Fibroblast of mammary gland (primary cell): ENCODE results near the gene IFT122.

Experiments used
- DNase-seq: peaks from one replicate; pipeline ENCODE4 v3.0.0-alpha.2; 2010; ENCODE audit warnings: low read depth
- H3K4me3 ChIP-seq: 2 replicates; pipeline ENCODE4 v1.5.1; 2011; ENCODE audit warnings: low read depth, mild to moderate bottlenecking, low read length, moderate library complexity; ENCODE audit not compliant: control insufficient read depth
- CTCF ChIP-seq: conservative IDR thresholded peaks from 2 replicates; pipeline ENCODE4 v1.5.1; 2011; ENCODE audit warnings: low read depth, low read length, inconsistent platforms; ENCODE audit not compliant: control insufficient read depth, insufficient read depth

Gene IFT122

GRCh38 chr3:129534428-129535027, 94.5 kb downstream of the IFT122 start:
- no peak for DNase-seq
- no peak for TF ChIP-seq CTCF
- H3K4me3 ChIP-seq, result no peak overlapping the region

- no peak for TF ChIP-seq CTCF
- no peak for DNase-seq
- no peak overlapping the region for H3K4me3 ChIP-seq
Measured at GRCh38 chr3:129535075-129535474, 95.1 kb downstream of the IFT122 start.

- no peak overlapping the region for H3K4me3 ChIP-seq
- DNase-seq, result no peak
- no peak for TF ChIP-seq CTCF
Measured at GRCh38 chr3:129536374-129536667, 96.3 kb downstream of the IFT122 start.

- DNase-seq, result no peak
- no peak for TF ChIP-seq CTCF
- no peak overlapping the region for H3K4me3 ChIP-seq
Measured at GRCh38 chr3:129536804-129537203, 96.8 kb downstream of the IFT122 start.

- H3K4me3 ChIP-seq, result no peak overlapping the region
- TF ChIP-seq CTCF, result no peak
- DNase-seq, result no peak
Measured at GRCh38 chr3:129539206-129539605, 99.2 kb downstream of the IFT122 start.

GRCh38 chr3:129540776-129541516, 100.9 kb downstream of the IFT122 start:
- H3K4me3 ChIP-seq, result no peak overlapping the region
- TF ChIP-seq CTCF, result no peak
- no peak for DNase-seq
